ENCODE measurements around the gene NKD1. TPM values are rescaled to one million over a fixed set of nuclear protein-coding genes. Genes with fewer than 3 reads are reported as not detected.
A peak's percentile ranks its signal among the peaks of the same experiment; 100 is the strongest.

The NKD1 gene
- total RNA-seq, 2 donors from 2014 or later, result 7.0 to 13.8 TPM

GRCh38 chr16:50669741-50670140 lies 121.5 kb downstream of the NKD1 start:
- DNase-seq (ENCODE audit: low spot score), result no peak
- Histone ChIP-seq H3K4me1 (replicated peaks) (no peaks in the 10 kb centered on the region), H3K27me3 (replicated peaks; ENCODE audit: insufficient read depth) (no peaks in the 10 kb centered on the region), H3K9me3 (no peaks in the 10 kb centered on the region), H3K36me3 (no peaks in the 10 kb centered on the region), H3K27ac (no peak overlapping the region), H3K4me3 (no peak overlapping the region)
- intact Hi-C loops (cut with DNase I), result loop anchor here (5.0 to 10.0 kb wide), 3 partner anchors 78 to 645 kb away; partner anchors contain the start of gene CNEP1R1
- 97% methylated on average over 3 of the region's 4 CpGs for WGBS
- TF ChIP-seq POLR2A (IDR thresholded peaks at IDR 0.05), result no peak
- no peak for TF ChIP-seq POLR2AphosphoS5 (IDR thresholded peaks at IDR 0.05)
- TF ChIP-seq, protein P1, sequence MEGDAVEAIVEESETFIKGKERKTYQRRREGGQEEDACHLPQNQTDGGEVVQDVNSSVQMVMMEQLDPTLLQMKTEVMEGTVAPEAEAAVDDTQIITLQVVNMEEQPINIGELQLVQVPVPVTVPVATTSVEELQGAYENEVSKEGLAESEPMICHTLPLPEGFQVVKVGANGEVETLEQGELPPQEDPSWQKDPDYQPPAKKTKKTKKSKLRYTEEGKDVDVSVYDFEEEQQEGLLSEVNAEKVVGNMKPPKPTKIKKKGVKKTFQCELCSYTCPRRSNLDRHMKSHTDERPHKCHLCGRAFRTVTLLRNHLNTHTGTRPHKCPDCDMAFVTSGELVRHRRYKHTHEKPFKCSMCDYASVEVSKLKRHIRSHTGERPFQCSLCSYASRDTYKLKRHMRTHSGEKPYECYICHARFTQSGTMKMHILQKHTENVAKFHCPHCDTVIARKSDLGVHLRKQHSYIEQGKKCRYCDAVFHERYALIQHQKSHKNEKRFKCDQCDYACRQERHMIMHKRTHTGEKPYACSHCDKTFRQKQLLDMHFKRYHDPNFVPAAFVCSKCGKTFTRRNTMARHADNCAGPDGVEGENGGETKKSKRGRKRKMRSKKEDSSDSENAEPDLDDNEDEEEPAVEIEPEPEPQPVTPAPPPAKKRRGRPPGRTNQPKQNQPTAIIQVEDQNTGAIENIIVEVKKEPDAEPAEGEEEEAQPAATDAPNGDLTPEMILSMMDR (IDR thresholded peaks at IDR 0.05), result no peak

- no peaks in the 10 kb centered on the region for H3K4me1 ChIP-seq (replicated peaks)
- no peak for TF ChIP-seq POLR2A (IDR thresholded peaks at IDR 0.05)
- no peaks in the 10 kb centered on the region for H3K36me3 ChIP-seq
- no peak overlapping the region for H3K27ac ChIP-seq
- DNase-seq (ENCODE audit: low spot score), result no peak
- 97% methylated on average over 6 of the region's 6 CpGs for WGBS
- H3K9me3 ChIP-seq, result no peaks in the 10 kb centered on the region
- H3K27me3 ChIP-seq (replicated peaks; ENCODE audit: insufficient read depth), result no peaks in the 10 kb centered on the region
- intact Hi-C loops (cut with DNase I), result no loop called here
- no peak overlapping the region for H3K4me3 ChIP-seq
Measured at GRCh38 chr16:50670476-50670875, 122.3 kb downstream of the NKD1 start.

- intact Hi-C loops (cut with DNase I), result no loop called here
- no peak for DNase-seq (ENCODE audit: low spot score)
- 55% methylated on average over 2 of the region's 2 CpGs for WGBS
Measured at GRCh38 chr16:50671644-50672260, 123.6 kb downstream of the NKD1 start.

GRCh38 chr16:50673496-50674275 lies 125.5 kb downstream of the NKD1 start:
- intact Hi-C loops (cut with DNase I), result no loop called here
- no peak for DNase-seq (ENCODE audit: low spot score)
- 69% methylated on average over 68 of the region's 70 CpGs for WGBS
- no peak overlapping the region for H3K27ac ChIP-seq
- H3K27me3 ChIP-seq (replicated peaks; ENCODE audit: insufficient read depth), result no peaks in the 10 kb centered on the region
- H3K36me3 ChIP-seq, result no peaks in the 10 kb centered on the region
- no peaks in the 10 kb centered on the region for H3K9me3 ChIP-seq
- no peak overlapping the region for H3K4me3 ChIP-seq
- TF ChIP-seq POLR2AphosphoS5 (IDR thresholded peaks at IDR 0.05) (no peak), POLR2A (IDR thresholded peaks at IDR 0.05) (no peak)
- TF ChIP-seq, protein P1 (IDR thresholded peaks at IDR 0.05), result no peak
- no peaks in the 10 kb centered on the region for H3K4me1 ChIP-seq (replicated peaks)

More at GRCh38 chr16:50671644-50672260, 123.6 kb downstream of the NKD1 start:
- TF ChIP-seq, protein P1 (IDR thresholded peaks at IDR 0.05), result peak in 3 of 4 experiments; percentile 12 to 34 (median 20)
- TF ChIP-seq POLR2AphosphoS5 (IDR thresholded peaks at IDR 0.05), result no peak
- Histone ChIP-seq H3K4me1 (replicated peaks) (no peaks in the 10 kb centered on the region), H3K27me3 (replicated peaks; ENCODE audit: insufficient read depth) (no peaks in the 10 kb centered on the region), H3K4me3 (no peak overlapping the region), H3K27ac (no peak overlapping the region), H3K36me3 (no peaks in the 10 kb centered on the region), H3K9me3 (no peaks in the 10 kb centered on the region)

DNA sequence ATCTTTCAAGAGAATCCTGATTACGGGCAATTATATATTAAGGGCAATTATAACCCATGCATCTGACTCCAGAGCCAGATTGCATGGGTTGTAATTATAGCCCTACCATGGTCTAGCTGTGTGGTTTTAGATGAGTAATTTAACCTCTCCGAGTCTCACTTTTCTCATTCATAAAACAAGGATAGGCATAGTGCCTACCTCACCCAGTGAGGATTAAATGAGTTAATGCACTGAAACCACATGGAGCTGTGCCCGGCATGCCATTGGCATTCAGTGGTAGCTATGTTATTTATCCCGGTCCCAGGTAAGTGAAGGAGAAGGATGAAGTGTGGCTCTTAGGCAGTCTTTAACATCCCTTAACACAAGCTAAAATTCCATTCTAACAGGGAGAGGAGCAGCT lies 126.6 kb downstream of the NKD1 start:
- intact Hi-C loops (cut with DNase I), result no loop called here
- no peaks in the 10 kb centered on the region for H3K27me3 ChIP-seq (replicated peaks; ENCODE audit: insufficient read depth)
- H3K4me1 ChIP-seq (replicated peaks), result no peaks in the 10 kb centered on the region
- no peaks in the 10 kb centered on the region for H3K9me3 ChIP-seq
- H3K4me3 ChIP-seq, result no peak overlapping the region
- no peak for DNase-seq (ENCODE audit: low spot score)
- TF ChIP-seq, protein P1 (IDR thresholded peaks at IDR 0.05), result no peak
- TF ChIP-seq POLR2A (IDR thresholded peaks at IDR 0.05), result no peak
- no peak for TF ChIP-seq POLR2AphosphoS5 (IDR thresholded peaks at IDR 0.05)
- no peak overlapping the region for H3K27ac ChIP-seq
- no peaks in the 10 kb centered on the region for H3K36me3 ChIP-seq
- 89% methylated on average over 4 of the region's 4 CpGs for WGBS
